HG03045 (cell line): Measurements from ENCODE around the gene CCDC186.

ENCODE experiments used
- ATAC-seq: cut with Tn5 transposase; IDR thresholded peaks from one replicate; pipeline ENCODE4 v1.9.1; 2021; ENCODE audit warnings: mild to moderate bottlenecking, moderate library complexity; ENCODE audit not compliant: unreplicated experiment

The CCDC186 gene

GRCh38 chr10:114073395-114074186 is 100.4 kb downstream of the CCDC186 start:
- peak; percentile 48 for ATAC-seq

- no peak for ATAC-seq
Observed at GRCh38 chr10:114071178-114071577, 102.8 kb downstream of the CCDC186 start.
